HL-60/S4 treated with phorbol 12-myristate 13-acetate at 8.2 ng/mL for 4 days and 3 days (cell line): ENCODE measurements around the gene NCKAP5.

Experiments used
- in situ Hi-C: fragments of 300-500 bp; cut with MboI; formaldehyde crosslinking; loops from 2 replicates; pipeline ENCODE4 v1.15.0; 2022; ENCODE audit warnings: low sequenced_read_pairs

NCKAP5 gene

GRCh38 chr2:133130548-133131246 is 437.6 kb downstream of the NCKAP5 start:
- in situ Hi-C loops, result no loop called here

GRCh38 chr2:133124446-133124845 is 443.8 kb downstream of the NCKAP5 start:
- in situ Hi-C loops, result no loop called here

- in situ Hi-C loops, result no loop called here
These were observed 444.4 kb downstream of the NCKAP5 start for GRCh38 chr2:133123904-133124303.

- in situ Hi-C loops, result no loop called here
These were observed 444.9 kb downstream of the NCKAP5 start for GRCh38 chr2:133123393-133123792.

- in situ Hi-C loops, result no loop called here
These were observed 445.7 kb downstream of the NCKAP5 start for GRCh38 chr2:133122529-133122928.

GRCh38 chr2:133120310-133120709 is 448.0 kb downstream of the NCKAP5 start:
- in situ Hi-C loops, result no loop called here

- in situ Hi-C loops, result no loop called here
These were observed 458.1 kb downstream of the NCKAP5 start for GRCh38 chr2:133110201-133110600.

- in situ Hi-C loops, result no loop called here
These were observed 458.5 kb downstream of the NCKAP5 start for GRCh38 chr2:133109772-133110171.

- in situ Hi-C loops, result no loop called here
These were observed 461.0 kb downstream of the NCKAP5 start for GRCh38 chr2:133107058-133107815.

- in situ Hi-C loops, result no loop called here
These were observed 463.4 kb downstream of the NCKAP5 start for GRCh38 chr2:133104871-133105270.

GRCh38 chr2:133098787-133099186 is 469.5 kb downstream of the NCKAP5 start:
- in situ Hi-C loops, result no loop called here

GRCh38 chr2:133097666-133098065 is 470.6 kb downstream of the NCKAP5 start:
- in situ Hi-C loops, result no loop called here

- in situ Hi-C loops, result no loop called here
These were observed 475.7 kb downstream of the NCKAP5 start for GRCh38 chr2:133092571-133092970.

GRCh38 chr2:133090358-133090757 is 477.9 kb downstream of the NCKAP5 start:
- in situ Hi-C loops, result no loop called here

GRCh38 chr2:133086176-133086575 is 482.1 kb downstream of the NCKAP5 start:
- in situ Hi-C loops, result no loop called here

GRCh38 chr2:133085646-133086045 is 482.6 kb downstream of the NCKAP5 start:
- in situ Hi-C loops, result no loop called here

GRCh38 chr2:133082034-133082433 is 486.2 kb downstream of the NCKAP5 start:
- in situ Hi-C loops, result no loop called here

GRCh38 chr2:133080822-133081221 is 487.4 kb downstream of the NCKAP5 start:
- in situ Hi-C loops, result no loop called here

GRCh38 chr2:133078667-133079411 is 489.4 kb downstream of the NCKAP5 start:
- in situ Hi-C loops, result no loop called here

GRCh38 chr2:133077269-133077822 is 490.9 kb downstream of the NCKAP5 start:
- in situ Hi-C loops, result no loop called here
